Vagina (tissue), 2 donors: ENCODE results near the gene NEB.

ENCODE experiments used
- CTCF ChIP-seq, 3 experiments: fragments of 450-650 bp in 2 of 3; fragments of 200-600 bp in 1 of 3; sonication (generic) in 1 of 3; IDR thresholded peaks; one replicate each; pipeline ENCODE4 v1.5.1; 2017 to 2019; ENCODE audit warnings: antibody characterized with exemption in 3 of 3, mild to moderate bottlenecking in 2 of 3, moderate library complexity in 2 of 3
- POLR2A ChIP-seq, 2 donors: fragments of 450-650 bp; IDR thresholded peaks; one replicate each; pipeline ENCODE4 v1.6.1; 2017; ENCODE audit warnings: antibody characterized with exemption in 2 of 2, mild to moderate bottlenecking in 2 of 2, moderate library complexity in 2 of 2
- POLR2AphosphoS5 ChIP-seq, 2 donors: sonication (generic); formaldehyde crosslinking; IDR thresholded peaks; one replicate each; pipeline ENCODE4 v1.9.0; 2017; ENCODE audit warnings: antibody characterized with exemption in 2 of 2, mild to moderate bottlenecking in 2 of 2, low read depth in 1 of 2; ENCODE audit not compliant: insufficient read depth in 1 of 2

- TF ChIP-seq CTCF (IDR thresholded peaks at IDR 0.05) (no peak), POLR2A (IDR thresholded peaks at IDR 0.05) (no peak), POLR2AphosphoS5 (IDR thresholded peaks at IDR 0.05; ENCODE audit: insufficient read depth in 1 of 2, low read depth in 1 of 2) (no peak)
Observed at GRCh38 chr2:151484100-151484499, 250.2 kb downstream of the NEB start.
